Heart left ventricle (tissue), 13 donors: ENCODE results near the gene DPH2.

Experiments
- POLR2A ChIP-seq, 2 donors: fragments of 450-650 bp; IDR thresholded peaks; one replicate each; pipeline ENCODE4 v1.6.1; 2017; ENCODE audit warnings: antibody characterized with exemption in 2 of 2, mild to moderate bottlenecking in 2 of 2, moderate library complexity in 2 of 2
- TF ChIP-seq, protein P1 (sequence below), 12 donors: fragments of 200-600 bp; sonication (generic) in 4 of 12; IDR thresholded peaks; one replicate each; pipeline versions ENCODE4 v1.5.0 to v1.8.0; 2018 to 2022; ENCODE audit warnings: antibody characterized with exemption in 12 of 12, mild to moderate bottlenecking in 5 of 12
- donor health status: ischemic (EF 13 %, LVEDD 7.1; RV severe dilation, severe dysfunction).
- donor health status: DM: no; HTN: yes; CAD: no.
- donor health status: DM: no; HTN: no; CAD: no.
- donor health status: ischemic (EF 25% LVEDD 6.9; RV normal size, moderate dysfunction).
- donor health status: ischemic (EF 25% LVEDD 5.7; RV mildly dilated, moderate dysfunction).
- donor health status: ischemic (EF 35%, LVEDD 5.7; RV mildly dilated, moderate dysfunction).
- donor health status: nonischemic (EF 11% LVEDD 7.7; RV severe dilation, severe dysfunction).
- donor health status: DM: yes; HTN: yes; CAD: no.
- donor health status: PGD.
- donor health status: ischemic (EF 29% LVEDD 5.4; RV normal size, mild dysfunction).
- donor health status: nonischemic (EF 23%, LVEDD 6.1; RV moderate dilation, normal function).

DNA sequence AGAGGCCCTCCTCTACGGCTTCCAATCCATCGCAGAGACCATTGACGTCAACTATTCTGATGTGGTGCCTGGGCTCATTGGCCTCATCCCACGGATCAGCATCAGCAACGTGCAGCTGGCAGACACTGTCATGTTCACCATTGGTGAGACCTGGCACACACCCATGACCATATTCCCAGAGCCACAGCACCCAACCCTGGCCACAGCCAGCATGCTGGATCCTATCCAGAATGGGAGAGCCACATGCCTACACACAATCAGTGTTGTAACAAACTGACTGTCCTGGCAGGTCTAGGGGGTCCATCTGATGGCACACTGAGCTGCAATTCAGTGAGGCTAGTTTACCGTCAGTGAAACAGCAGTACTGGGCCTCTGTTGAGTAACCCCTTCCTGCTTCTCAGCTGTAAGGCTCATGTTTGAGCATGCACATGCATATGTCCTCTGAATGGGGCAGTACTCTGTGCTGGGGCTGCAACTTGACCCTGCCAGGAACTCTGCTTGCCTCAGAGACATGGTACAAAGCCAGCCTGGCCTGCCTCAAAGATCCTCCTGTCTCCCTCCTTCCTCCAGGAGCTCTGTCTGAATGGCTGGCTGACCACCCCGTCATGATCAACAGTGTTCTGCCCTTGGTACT is 12.3 kb upstream of the DPH2 start:
- TF ChIP-seq POLR2A (IDR thresholded peaks at IDR 0.05): no peak
- TF ChIP-seq, protein P1, sequence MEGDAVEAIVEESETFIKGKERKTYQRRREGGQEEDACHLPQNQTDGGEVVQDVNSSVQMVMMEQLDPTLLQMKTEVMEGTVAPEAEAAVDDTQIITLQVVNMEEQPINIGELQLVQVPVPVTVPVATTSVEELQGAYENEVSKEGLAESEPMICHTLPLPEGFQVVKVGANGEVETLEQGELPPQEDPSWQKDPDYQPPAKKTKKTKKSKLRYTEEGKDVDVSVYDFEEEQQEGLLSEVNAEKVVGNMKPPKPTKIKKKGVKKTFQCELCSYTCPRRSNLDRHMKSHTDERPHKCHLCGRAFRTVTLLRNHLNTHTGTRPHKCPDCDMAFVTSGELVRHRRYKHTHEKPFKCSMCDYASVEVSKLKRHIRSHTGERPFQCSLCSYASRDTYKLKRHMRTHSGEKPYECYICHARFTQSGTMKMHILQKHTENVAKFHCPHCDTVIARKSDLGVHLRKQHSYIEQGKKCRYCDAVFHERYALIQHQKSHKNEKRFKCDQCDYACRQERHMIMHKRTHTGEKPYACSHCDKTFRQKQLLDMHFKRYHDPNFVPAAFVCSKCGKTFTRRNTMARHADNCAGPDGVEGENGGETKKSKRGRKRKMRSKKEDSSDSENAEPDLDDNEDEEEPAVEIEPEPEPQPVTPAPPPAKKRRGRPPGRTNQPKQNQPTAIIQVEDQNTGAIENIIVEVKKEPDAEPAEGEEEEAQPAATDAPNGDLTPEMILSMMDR (IDR thresholded peaks at IDR 0.05): no peak
